HG03378 (cell line): Measurements from ENCODE around the gene CSRP1.
"Not testable (repeated sequence)": the region's sequence is repeated elsewhere in the genome, so short reads cannot be mapped to it uniquely, and the experiment has no call there.

Source experiments
- ATAC-seq: cut with Tn5 transposase; IDR thresholded peaks from one replicate; pipeline ENCODE4 v1.9.1; 2021; ENCODE audit warnings: mild to moderate bottlenecking, moderate library complexity; ENCODE audit not compliant: unreplicated experiment

Gene CSRP1

GRCh38 chr1:201538612-201539551, 32.0 kb upstream of the CSRP1 start, which contains the start of gene NAV1:
Gene NAV1 (plus strand): TSS chr1:201539127. CDS start chr1:201622885, 83,758 bp downstream.
- ATAC-seq: no peak

- ATAC-seq: no peak
Measured at GRCh38 chr1:201537891-201538611, 31.1 kb upstream of the CSRP1 start.

GRCh38 chr1:201537467-201537866, 30.5 kb upstream of the CSRP1 start:
- no peak for ATAC-seq

- no peak for ATAC-seq
Measured at GRCh38 chr1:201537028-201537427, 30.1 kb upstream of the CSRP1 start.

- no peak for ATAC-seq
Measured at GRCh38 chr1:201536558-201536957, 29.6 kb upstream of the CSRP1 start.

GRCh38 chr1:201535919-201536245, 29.0 kb upstream of the CSRP1 start:
- ATAC-seq: no peak

GRCh38 chr1:201535046-201535918, 28.4 kb upstream of the CSRP1 start:
- no peak for ATAC-seq

- ATAC-seq: no peak
Measured at GRCh38 chr1:201533836-201534235, 26.9 kb upstream of the CSRP1 start.

GRCh38 chr1:201531551-201532425, 24.9 kb upstream of the CSRP1 start:
- ATAC-seq: no peak

- no peak for ATAC-seq
Measured at GRCh38 chr1:201530741-201531531, 24.0 kb upstream of the CSRP1 start.

- no peak for ATAC-seq
Measured at GRCh38 chr1:201528631-201529252, 21.8 kb upstream of the CSRP1 start.

- ATAC-seq: no peak
Measured at GRCh38 chr1:201527879-201528278, 21.0 kb upstream of the CSRP1 start.

GRCh38 chr1:201525193-201525778, 18.4 kb upstream of the CSRP1 start:
- ATAC-seq: no peak

- not testable (repeated sequence) for ATAC-seq
Measured at GRCh38 chr1:201520046-201520575, 13.2 kb upstream of the CSRP1 start.

- no peak for ATAC-seq
Measured at GRCh38 chr1:201518071-201518470, 11.1 kb upstream of the CSRP1 start.

- ATAC-seq: no peak
Measured at GRCh38 chr1:201517631-201518030, 10.7 kb upstream of the CSRP1 start.

- ATAC-seq: no peak
Measured at GRCh38 chr1:201516511-201517127, 9.7 kb upstream of the CSRP1 start.

- no peak for ATAC-seq
Measured at GRCh38 chr1:201515895-201516294, 9.0 kb upstream of the CSRP1 start.
